ENCODE results near the gene DMD. TPM values are rescaled to one million over a fixed set of nuclear protein-coding genes. Genes with fewer than 3 reads are reported as not detected.
"Not testable (repeated sequence)": the region's sequence is repeated elsewhere in the genome, so short reads cannot be mapped to it uniquely, and the experiment has no call there.

DMD gene
- polyA plus RNA-seq, 4 donors: 15.1 to 19.3 (median 17.7) TPM

GRCh38 chrX:32370456-32371205, 840.7 kb downstream of the DMD start:
- DNase-seq (ENCODE audit: low read depth in 4 of 4, low spot score in 3 of 4): no peak

GRCh38 chrX:32293962-32294700, 917.2 kb downstream of the DMD start:
- DNase-seq (ENCODE audit: low read depth in 4 of 4, low spot score in 3 of 4): no peak

- DNase-seq (ENCODE audit: low read depth in 4 of 4, low spot score in 3 of 4): no peak
Observed at GRCh38 chrX:32289356-32289755, 922.0 kb downstream of the DMD start.

- no peak for DNase-seq (ENCODE audit: low read depth in 4 of 4, low spot score in 3 of 4)
Observed at GRCh38 chrX:32281853-32282252, 929.5 kb downstream of the DMD start.

- no peak for DNase-seq (ENCODE audit: low read depth in 4 of 4, low spot score in 3 of 4)
Observed at GRCh38 chrX:32280921-32281320, 930.4 kb downstream of the DMD start.

GRCh38 chrX:32280489-32280888, 930.9 kb downstream of the DMD start:
- no peak for DNase-seq (ENCODE audit: low read depth in 4 of 4, low spot score in 3 of 4)

DNA sequence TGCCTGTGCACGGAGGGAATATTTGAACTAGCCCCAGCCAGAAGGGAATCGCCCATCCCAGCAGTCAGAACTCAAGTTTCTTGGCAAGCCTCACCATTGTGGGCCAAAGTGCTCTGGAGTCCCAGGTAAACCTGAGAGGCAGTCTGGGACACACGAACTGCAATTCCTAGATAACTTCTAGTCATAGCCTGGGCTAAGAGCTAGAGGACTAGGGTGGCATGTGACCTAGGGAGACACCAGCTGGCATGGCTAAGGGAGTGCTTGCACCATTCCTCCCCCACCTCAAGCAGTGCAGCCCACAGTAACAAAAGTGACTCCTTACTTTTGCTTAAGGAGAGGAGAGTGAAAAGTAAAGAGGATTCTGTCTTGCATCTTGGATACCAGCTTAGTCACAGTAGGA, 935.2 kb downstream of the DMD start:
- DNase-seq (ENCODE audit: low read depth in 4 of 4, low spot score in 3 of 4): no peak

GRCh38 chrX:32269866-32270265, 941.5 kb downstream of the DMD start:
- DNase-seq (ENCODE audit: low read depth in 4 of 4, low spot score in 3 of 4): no peak

- DNase-seq (ENCODE audit: low read depth in 4 of 4, low spot score in 3 of 4): no peak
Observed at GRCh38 chrX:32268207-32268606, 943.1 kb downstream of the DMD start.

- DNase-seq (ENCODE audit: low read depth in 4 of 4, low spot score in 3 of 4): no peak
Observed at GRCh38 chrX:32267796-32268195, 943.6 kb downstream of the DMD start.

- DNase-seq (ENCODE audit: low read depth in 4 of 4, low spot score in 3 of 4): not testable (repeated sequence)
Observed at GRCh38 chrX:32246675-32247074, 964.7 kb downstream of the DMD start.

GRCh38 chrX:32195611-32196010, 1015.7 kb downstream of the DMD start:
- no peak for DNase-seq (ENCODE audit: low read depth in 4 of 4, low spot score in 3 of 4)

DNA sequence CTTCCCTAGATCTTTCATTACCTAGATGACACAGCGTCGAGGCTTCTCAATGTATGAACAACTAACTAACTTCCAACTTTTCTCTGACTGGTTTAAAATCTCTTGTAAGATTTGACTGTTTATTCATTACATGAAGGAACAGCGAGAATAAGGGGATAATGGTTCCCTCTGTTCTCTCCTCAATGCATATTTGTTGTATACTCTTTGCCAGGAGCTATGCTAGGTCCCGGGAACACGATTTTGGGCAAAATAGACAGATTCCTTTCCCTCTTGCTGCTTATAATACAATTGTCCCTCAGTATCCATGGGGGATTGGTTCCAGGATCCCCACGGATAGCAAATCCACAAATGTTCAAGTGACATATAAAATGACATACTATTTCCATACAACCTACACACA, 1020.0 kb downstream of the DMD start:
- DNase-seq (ENCODE audit: low read depth in 4 of 4, low spot score in 3 of 4): no peak

GRCh38 chrX:32185160-32185559, 1026.2 kb downstream of the DMD start:
- no peak for DNase-seq (ENCODE audit: low read depth in 4 of 4, low spot score in 3 of 4)

- no peak for DNase-seq (ENCODE audit: low read depth in 4 of 4, low spot score in 3 of 4)
Observed at GRCh38 chrX:32183066-32183465, 1028.3 kb downstream of the DMD start.

GRCh38 chrX:32176510-32176909, 1034.8 kb downstream of the DMD start:
- no peak for DNase-seq (ENCODE audit: low read depth in 4 of 4, low spot score in 3 of 4)

DNA sequence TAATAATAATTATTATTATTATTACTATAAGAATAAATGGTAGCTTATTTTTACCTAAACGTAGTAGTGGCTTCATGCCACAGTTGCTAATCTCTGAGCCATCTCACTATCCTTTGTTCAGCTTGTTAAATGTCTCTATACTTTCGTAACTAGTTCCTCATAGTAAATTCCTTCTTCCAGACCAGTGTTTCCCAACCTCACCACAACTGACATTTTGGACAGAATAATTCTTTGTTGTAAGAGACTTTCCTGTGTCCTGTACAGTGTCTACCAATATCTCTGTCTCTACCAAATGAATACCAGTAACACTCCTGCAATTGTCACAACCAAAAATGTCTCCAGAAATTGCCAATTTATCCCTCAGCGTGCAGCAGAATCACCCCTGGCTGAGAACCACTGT, 1040.9 kb downstream of the DMD start:
- DNase-seq (ENCODE audit: low read depth in 4 of 4, low spot score in 3 of 4): no peak

- no peak for DNase-seq (ENCODE audit: low read depth in 4 of 4, low spot score in 3 of 4)
Observed at GRCh38 chrX:32155044-32155638, 1056.2 kb downstream of the DMD start.

DNA sequence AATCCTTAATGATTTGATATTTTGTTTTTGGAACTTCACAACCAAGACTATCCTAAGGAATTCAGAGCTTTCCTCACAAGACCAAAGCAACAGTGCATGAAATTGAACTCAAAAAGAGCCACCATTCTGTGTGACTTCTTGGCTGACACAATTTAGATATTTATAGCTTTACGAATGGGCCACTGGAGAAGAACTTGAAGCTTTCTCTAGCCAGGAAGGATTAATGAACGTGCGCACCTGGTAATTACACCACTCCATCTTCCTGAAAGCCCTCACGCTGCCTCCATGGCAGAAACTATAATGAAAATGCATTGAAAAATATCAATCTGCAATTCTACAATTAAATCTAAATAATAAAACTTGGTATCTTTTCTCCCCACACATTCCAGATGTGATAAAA, 1057.8 kb downstream of the DMD start:
- DNase-seq (ENCODE audit: low read depth in 4 of 4, low spot score in 3 of 4): no peak

- no peak for DNase-seq (ENCODE audit: low read depth in 4 of 4, low spot score in 3 of 4)
Observed at GRCh38 chrX:32150141-32150540, 1061.2 kb downstream of the DMD start.

- no peak for DNase-seq (ENCODE audit: low read depth in 4 of 4, low spot score in 3 of 4)
Observed at GRCh38 chrX:32141841-32142240, 1069.5 kb downstream of the DMD start.

DNA sequence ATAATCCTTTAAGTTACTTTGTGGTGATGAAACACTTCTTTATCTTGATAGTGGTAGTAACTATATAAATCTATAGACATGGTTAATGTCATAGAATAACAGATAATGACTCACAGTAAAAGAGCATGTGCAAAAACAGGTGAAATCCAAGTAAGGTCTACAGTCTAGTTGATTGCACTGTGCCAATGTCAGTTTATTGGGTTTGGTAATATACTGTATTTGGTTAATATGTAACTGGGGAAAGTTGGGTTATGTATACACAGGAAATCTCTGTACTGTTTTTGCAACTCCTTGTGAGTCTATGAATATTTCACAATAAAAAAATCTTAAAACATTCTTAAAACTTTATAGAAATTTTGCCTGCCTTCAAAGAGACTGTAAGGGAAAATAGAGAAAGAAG, 1071.9 kb downstream of the DMD start:
- DNase-seq (ENCODE audit: low read depth in 4 of 4, low spot score in 3 of 4): no peak

Data from right renal pelvis (tissue), 4 donors.